Upper lobe of right lung (tissue), 1 donor: ENCODE measurements around the gene BAZ2B. TPM values are rescaled to one million over a fixed set of nuclear protein-coding genes. Genes with fewer than 3 reads are reported as not detected.

ENCODE experiments used
- ATAC-seq: fragments of 200-7000 bp; cut with Tn5 transposase; one replicate; pipeline ENCODE4 v1.9.1; 2020; ENCODE audit warnings: mild to moderate bottlenecking, moderate library complexity
- DNase-seq: peaks from one replicate; pipeline ENCODE4 v3.0.0-alpha.2; 2020
- H3K27ac ChIP-seq: fragments of 200-600 bp; one replicate; pipeline ENCODE4 v1.8.0; 2022
- H3K27me3 ChIP-seq: fragments of 200-600 bp; one replicate; pipeline ENCODE4 v1.8.0; 2022; ENCODE audit warnings: mild to moderate bottlenecking
- H3K36me3 ChIP-seq: fragments of 200-600 bp; one replicate; pipeline ENCODE4 v1.8.0; 2022
- H3K4me1 ChIP-seq: fragments of 200-600 bp; one replicate; pipeline ENCODE4 v1.8.0; 2022
- H3K4me3 ChIP-seq: fragments of 200-600 bp; one replicate; pipeline ENCODE4 v1.8.0; 2022; ENCODE audit warnings: mild to moderate bottlenecking
- H3K9me3 ChIP-seq: fragments of 200-600 bp; one replicate; pipeline ENCODE4 v1.8.0; 2022
- CTCF ChIP-seq: fragments of 200-600 bp; IDR thresholded peaks from one replicate; pipeline ENCODE4 v1.8.0; 2022; ENCODE audit warnings: antibody characterized with exemption
- intact Hi-C: fragments of 100-400 bp; cut with DNase I; formaldehyde crosslinking; loops from one replicate; pipeline ENCODE4 v1.11.0; 2022
- total RNA-seq: library from RNA; stranded (reverse); fragmentation: NEBNext Ultra II Directional; extraction: Animal tissue kit (Norgen Biotek cat#: 25700); gene quantifications from one replicate; pipeline ENCODE4 v1.2.1, GENCODE V29; 2021
- donor health status: DM: no; HTN: yes; CAD: no; lungs with severe emphysema.

BAZ2B gene
- total RNA-seq, 1 donor from 2014 or later, result 91.9 TPM

- intact Hi-C loops, result no loop called here
- ATAC-seq, result no peak
- no peaks in the 10 kb centered on the region for H3K36me3 ChIP-seq
- DNase-seq, result no peak
- no peak overlapping the region for H3K27ac ChIP-seq
- TF ChIP-seq CTCF, result no peak
- H3K9me3 ChIP-seq, result no peaks in the 10 kb centered on the region
- H3K4me1 ChIP-seq, result no peaks in the 10 kb centered on the region
- no peaks in the 10 kb centered on the region for H3K27me3 ChIP-seq
- H3K4me3 ChIP-seq, result no peak overlapping the region
Measured at GRCh38 chr2:159559034-159559433, 57.3 kb downstream of the BAZ2B start.

- Histone ChIP-seq H3K4me1 (no peaks in the 10 kb centered on the region), H3K27ac (no peak overlapping the region), H3K4me3 (no peak overlapping the region), H3K36me3 (no peaks in the 10 kb centered on the region), H3K9me3 (no peaks in the 10 kb centered on the region), H3K27me3 (no peaks in the 10 kb centered on the region)
- no peak for ATAC-seq
- no peak for DNase-seq
- TF ChIP-seq CTCF, result no peak
- intact Hi-C loops, result no loop called here
Measured at GRCh38 chr2:159558479-159558878, 57.9 kb downstream of the BAZ2B start.

GRCh38 chr2:159557437-159558034 is 58.8 kb downstream of the BAZ2B start:
- H3K36me3 ChIP-seq, result no peaks in the 10 kb centered on the region
- no peaks in the 10 kb centered on the region for H3K27me3 ChIP-seq
- DNase-seq (no peak), ATAC-seq (peak; percentile 82)
- no peak overlapping the region for H3K27ac ChIP-seq
- H3K9me3 ChIP-seq, result no peaks in the 10 kb centered on the region
- no peak overlapping the region for H3K4me3 ChIP-seq
- no peaks in the 10 kb centered on the region for H3K4me1 ChIP-seq
- peak; percentile 40 for TF ChIP-seq CTCF
- intact Hi-C loops, result no loop called here

- H3K4me3 ChIP-seq, result no peak overlapping the region
- no peaks in the 10 kb centered on the region for H3K36me3 ChIP-seq
- intact Hi-C loops, result no loop called here
- H3K27me3 ChIP-seq, result no peaks in the 10 kb centered on the region
- ATAC-seq, result no peak
- H3K9me3 ChIP-seq, result no peaks in the 10 kb centered on the region
- DNase-seq, result no peak
- no peak for TF ChIP-seq CTCF
- no peak overlapping the region for H3K27ac ChIP-seq
- H3K4me1 ChIP-seq, result no peaks in the 10 kb centered on the region
Measured at GRCh38 chr2:159555651-159556392, 60.5 kb downstream of the BAZ2B start.

- Histone ChIP-seq H3K9me3 (no peaks in the 10 kb centered on the region), H3K36me3 (no peaks in the 10 kb centered on the region), H3K4me3 (no peak overlapping the region), H3K27me3 (no peaks in the 10 kb centered on the region), H3K4me1 (no peaks in the 10 kb centered on the region), H3K27ac (no peak overlapping the region)
- no peak for TF ChIP-seq CTCF
- DNase-seq, result no peak
- intact Hi-C loops, result no loop called here
- ATAC-seq, result no peak
Measured at GRCh38 chr2:159553727-159554126, 62.6 kb downstream of the BAZ2B start.
